SK-N-MC (cell line): ENCODE results near the gene UROS.

Source experiments
- DNase-seq: peaks from one replicate; pipeline ENCODE4 v3.0.0-alpha.2; 2011; ENCODE audit warnings: low read depth, low spot score
- H3K27ac ChIP-seq: fragments of 200-600 bp; sonication (generic); 2 replicates; pipeline ENCODE4 v1.5.1; 2016; ENCODE audit warnings: mixed run types
- H3K36me3 ChIP-seq: fragments of 200-600 bp; sonication (generic); 2 replicates; pipeline ENCODE4 v1.6.1; 2017; ENCODE audit warnings: antibody characterized with exemption, low read length, mixed read lengths; ENCODE audit not compliant: insufficient read depth
- H3K4me3 ChIP-seq: fragments of 200-600 bp; sonication (generic); 2 replicates; pipeline ENCODE4 v1.5.1; 2016
- H3K9ac ChIP-seq: fragments of 200-600 bp; sonication (generic); 2 replicates; pipeline ENCODE4 v1.8.0; 2017; ENCODE audit warnings: mixed run types, mixed read lengths; ENCODE audit not compliant: insufficient read length
- H3K9me3 ChIP-seq: fragments of 200-600 bp; sonication (generic); 2 replicates; pipeline ENCODE4 v1.6.1; 2017; ENCODE audit warnings: low read depth, mild to moderate bottlenecking, antibody characterized with exemption, low read length, moderate library complexity, mixed read lengths
- EZH2 ChIP-seq: fragments of 200-600 bp; sonication (generic); IDR thresholded peaks from one replicate; pipeline ENCODE4 v1.6.1; 2017; ENCODE audit warnings: antibody characterized with exemption
- FOXP2 ChIP-seq: optimal IDR thresholded peaks from 2 replicates; pipeline ENCODE3; 2011; ENCODE audit warnings: mild to moderate bottlenecking, moderate library complexity; ENCODE audit not compliant: insufficient read depth; ENCODE audit errors: extremely low read length, control extremely low read depth
- POLR2AphosphoS5 ChIP-seq: IDR thresholded peaks from 2 replicates; pipeline ENCODE4 v1.6.1; 2012; ENCODE audit warnings: mild to moderate bottlenecking, low read depth, low read length, borderline replicate concordance

Gene UROS

GRCh38 chr10:125779403-125780327, 43.4 kb downstream of the UROS start:
- no peak for DNase-seq
- no peaks in the 10 kb centered on the region for H3K9me3 ChIP-seq
- H3K36me3 ChIP-seq: no peaks in the 10 kb centered on the region
- TF ChIP-seq EZH2 (no peak), FOXP2 (no peak), POLR2AphosphoS5 (no peak)
- H3K9ac ChIP-seq: no peak overlapping the region
- H3K4me3 ChIP-seq: no peak overlapping the region
- no peak overlapping the region for H3K27ac ChIP-seq

- Histone ChIP-seq H3K36me3 (no peaks in the 10 kb centered on the region), H3K4me3 (no peak overlapping the region), H3K27ac (no peak overlapping the region), H3K9ac (no peak overlapping the region), H3K9me3 (no peaks in the 10 kb centered on the region)
- TF ChIP-seq EZH2: no peak
- TF ChIP-seq POLR2AphosphoS5: no peak
- TF ChIP-seq FOXP2: no peak
- no peak for DNase-seq
These were observed 44.5 kb downstream of the UROS start for GRCh38 chr10:125778556-125778955.

- no peaks in the 10 kb centered on the region for H3K36me3 ChIP-seq
- TF ChIP-seq POLR2AphosphoS5 (no peak), EZH2 (no peak), FOXP2 (no peak)
These were observed 45.3 kb downstream of the UROS start for GRCh38 chr10:125777806-125778205.

GRCh38 chr10:125775491-125776106, 47.5 kb downstream of the UROS start, which contains the start of gene MMP21:
MMP21 (minus strand) TSS chr10:125775821; CDS start chr10:125775821, 0 bp downstream.
- H3K9ac ChIP-seq: no peak within 1 kb of the TSS
- no peak within 1 kb of the TSS for H3K27ac ChIP-seq
- no peaks in the 10 kb centered on the region for H3K9me3 ChIP-seq
- H3K36me3 ChIP-seq: no peaks in the 10 kb centered on the region
- TF ChIP-seq FOXP2: no peak
- TF ChIP-seq EZH2: no peak
- no peak for TF ChIP-seq POLR2AphosphoS5
- DNase-seq: no peak
- H3K4me3 ChIP-seq: no peak within 1 kb of the TSS

More at GRCh38 chr10:125777806-125778205, 45.3 kb downstream of the UROS start:
- Histone ChIP-seq H3K27ac (no peak overlapping the region), H3K9ac (no peak overlapping the region), H3K4me3 (no peak overlapping the region), H3K9me3 (no peaks in the 10 kb centered on the region)
- no peak for DNase-seq

- Histone ChIP-seq H3K9me3 (no peaks in the 10 kb centered on the region), H3K27ac (no peak overlapping the region), H3K36me3 (no peaks in the 10 kb centered on the region), H3K4me3 (no peak overlapping the region), H3K9ac (no peak overlapping the region)
- TF ChIP-seq FOXP2: no peak
- no peak for TF ChIP-seq EZH2
- TF ChIP-seq POLR2AphosphoS5: no peak
- no peak for DNase-seq
These were observed 48.4 kb downstream of the UROS start for GRCh38 chr10:125774581-125775191.

GRCh38 chr10:125773687-125774543, 49.1 kb downstream of the UROS start:
- H3K9ac ChIP-seq: no peak overlapping the region
- H3K36me3 ChIP-seq: no peaks in the 10 kb centered on the region
- H3K4me3 ChIP-seq: no peak overlapping the region
- no peak overlapping the region for H3K27ac ChIP-seq
- no peak for DNase-seq
- no peaks in the 10 kb centered on the region for H3K9me3 ChIP-seq
- TF ChIP-seq EZH2: no peak
- no peak for TF ChIP-seq POLR2AphosphoS5
- TF ChIP-seq FOXP2: no peak

GRCh38 chr10:125772864-125773180, 50.2 kb downstream of the UROS start:
- Histone ChIP-seq H3K9ac (no peak overlapping the region), H3K36me3 (no peaks in the 10 kb centered on the region), H3K4me3 (no peak overlapping the region), H3K27ac (no peak overlapping the region), H3K9me3 (no peaks in the 10 kb centered on the region)
- no peak for TF ChIP-seq FOXP2
- no peak for TF ChIP-seq POLR2AphosphoS5
- no peak for TF ChIP-seq EZH2
- no peak for DNase-seq
